K562 (cell line): Measurements from ENCODE around the gene ESR2. TPM values are rescaled to one million over a fixed set of nuclear protein-coding genes. Genes with fewer than 3 reads are reported as not detected.

Experiments
- ATF7 ChIP-seq: fragments of 450-650 bp; IDR thresholded peaks from 2 replicates; pipeline ENCODE4 v1.7.1; 2014; ENCODE audit warnings: mild to moderate bottlenecking, moderate library complexity
- CBX3 ChIP-seq, 2 experiments: IDR thresholded peaks; 1 replicate in 1 of 2; 2 replicates in 1 of 2; pipeline ENCODE4 v1.6.1; 2012; ENCODE audit warnings: inconsistent platforms in 2 of 2, low read length in 2 of 2, borderline replicate concordance in 1 of 2, control low read depth in 1 of 2
- FOXM1 ChIP-seq, 2 experiments: fragments of 450-650 bp in 1 of 2; sonication (generic) in 1 of 2; formaldehyde crosslinking in 1 of 2; IDR thresholded peaks; 2 replicates each; pipeline versions ENCODE4 v1.6.1 to v1.9.0; 2017 to 2022; ENCODE audit warnings: low read depth in 2 of 2, mild to moderate bottlenecking in 2 of 2, missing genetic modification reagents in 1 of 2, moderate library complexity in 1 of 2
- FUS ChIP-seq: fragments of 200-400 bp; formaldehyde crosslinking; optimal IDR thresholded peaks from 2 replicates; pipeline ENCODE3; 2017; ENCODE audit warnings: low read depth, low read length
- HNRNPLL ChIP-seq: fragments of 200-400 bp; formaldehyde crosslinking; IDR thresholded peaks from 2 replicates; pipeline ENCODE4 v1.6.1; 2017; ENCODE audit warnings: low read length, low read depth, mild to moderate bottlenecking; ENCODE audit not compliant: poor library complexity, severe bottlenecking
- MTA2 ChIP-seq: fragments of 450-650 bp; IDR thresholded peaks from 2 replicates; pipeline ENCODE4 v1.6.1; 2016; ENCODE audit warnings: low read depth
- NRF1 ChIP-seq, 2 experiments: fragments of 450-650 bp; IDR thresholded peaks in 1 of 2; conservative IDR thresholded peaks in 1 of 2; 2 replicates each; pipeline ENCODE4 v1.6.1; 2014; ENCODE audit warnings: mild to moderate bottlenecking in 2 of 2
- SMARCB1 ChIP-seq: IDR thresholded peaks from 2 replicates; pipeline ENCODE4 v1.6.1; 2011; ENCODE audit warnings: improper control_type of control experiment, low read depth; ENCODE audit not compliant: insufficient read length
- SRSF9 ChIP-seq: fragments of 200-400 bp; formaldehyde crosslinking; IDR thresholded peaks from 2 replicates; pipeline ENCODE4 v1.6.1; 2017; ENCODE audit warnings: low read depth, low read length, borderline replicate concordance
- ZBTB12 ChIP-seq: fragments of 250-450 bp; sonication (Bioruptor Pico); IDR thresholded peaks from 2 replicates; pipeline ENCODE4 v1.4.0; 2020
- ZNF318 ChIP-seq, 2 experiments: fragments of 450-650 bp; IDR thresholded peaks; 2 replicates each; pipeline ENCODE4 v1.6.1; 2016; ENCODE audit warnings: mild to moderate bottlenecking in 2 of 2, borderline replicate concordance in 1 of 2, low read depth in 1 of 2, moderate library complexity in 1 of 2
- ZSCAN32 ChIP-seq: fragments of 450-650 bp; formaldehyde crosslinking; IDR thresholded peaks from 2 replicates; pipeline ENCODE4 v1.4.0; 2020; ENCODE audit warnings: mild to moderate bottlenecking, moderate library complexity
- polyA plus RNA-seq, 8 experiments: library from polyadenylated mRNA; depleted of rRNA in 4 of 8; stranded (reverse) in 5 of 8; unstranded in 3 of 8; fragments of >200 nt; fragmentation: Nextera tagmentation in 2 of 8; fragmentation: Illumina TruSeq in 1 of 8; extraction: Ambion mirVana in 2 of 8; extraction: Trizol in 1 of 8; gene quantifications; 2 replicates each; pipeline versions ENCODE4 v1.2.1 to v1.2.3, GENCODE V29; 2011 to 2014; ENCODE audit warnings: inconsistent platforms in 1 of 8, missing spikeins in 1 of 8
- total RNA-seq, 7 experiments: library from RNA; depleted of rRNA in 6 of 7; stranded (reverse); fragments of >200 nt in 6 of 7; fragmentation: Illumina TruSeq in 2 of 7; extraction: Trizol in 2 of 7; gene quantifications; 2 replicates each; pipeline versions ENCODE4 v1.2.1 to v1.2.3, GENCODE V29; 2011 to 2021; ENCODE audit warnings: low replicate concordance in 1 of 7
- TF ChIP-seq, protein P1 (sequence below): sonication (generic); formaldehyde crosslinking; IDR thresholded peaks from 2 replicates; pipeline ENCODE4 v1.8.1; 2023; ENCODE audit warnings: mild to moderate bottlenecking, missing genetic modification reagents
- TF ChIP-seq, protein P2 (sequence below): fragments of 450-650 bp; IDR thresholded peaks from 2 replicates; pipeline ENCODE4 v1.6.1; 2018; ENCODE audit warnings: mild to moderate bottlenecking, low read depth; ENCODE audit not compliant: partially characterized antibody

The ESR2 gene
- total and polyA plus RNA-seq, 9 of the 15 experiments (the other 6 are each of a cell fraction or from before 2014, with no cell fraction given) = 0.07 to 3.8 (median 2.0) TPM

- TF ChIP-seq ZNF318 (IDR thresholded peaks at IDR 0.05; ENCODE audit: borderline replicate concordance in 1 of 2, low read depth in 1 of 2) = no peak
- no peak for TF ChIP-seq SRSF9
- peak in 1 of 2 experiments; percentile 88; a peak in 2 of 3 replicates for TF ChIP-seq CBX3 (IDR thresholded peaks at IDR 0.05; ENCODE audit: borderline replicate concordance in 1 of 2, low read length in 2 of 2)
- TF ChIP-seq SMARCB1 = no peak
- no peak for TF ChIP-seq ZSCAN32 (CRISPR knock-in tag)
- no peak for TF ChIP-seq ATF7
- TF ChIP-seq, protein P1, sequence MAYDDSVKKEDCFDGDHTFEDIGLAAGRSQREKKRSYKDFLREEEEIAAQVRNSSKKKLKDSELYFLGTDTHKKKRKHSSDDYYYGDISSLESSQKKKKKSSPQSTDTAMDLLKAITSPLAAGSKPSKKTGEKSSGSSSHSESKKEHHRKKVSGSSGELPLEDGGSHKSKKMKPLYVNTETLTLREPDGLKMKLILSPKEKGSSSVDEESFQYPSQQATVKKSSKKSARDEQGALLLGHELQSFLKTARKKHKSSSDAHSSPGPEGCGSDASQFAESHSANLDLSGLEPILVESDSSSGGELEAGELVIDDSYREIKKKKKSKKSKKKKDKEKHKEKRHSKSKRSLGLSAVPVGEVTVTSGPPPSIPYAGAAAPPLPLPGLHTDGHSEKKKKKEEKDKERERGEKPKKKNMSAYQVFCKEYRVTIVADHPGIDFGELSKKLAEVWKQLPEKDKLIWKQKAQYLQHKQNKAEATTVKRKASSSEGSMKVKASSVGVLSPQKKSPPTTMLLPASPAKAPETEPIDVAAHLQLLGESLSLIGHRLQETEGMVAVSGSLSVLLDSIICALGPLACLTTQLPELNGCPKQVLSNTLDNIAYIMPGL (CRISPR knock-in tag) = no peak
- TF ChIP-seq MTA2 = no peak
- no peak for TF ChIP-seq FOXM1 (IDR thresholded peaks at IDR 0.05; ENCODE audit: low read depth)
- TF ChIP-seq FOXM1 (CRISPR knock-in tag; IDR thresholded peaks at IDR 0.05; ENCODE audit: low read depth) = no peak
- TF ChIP-seq, protein P2, sequence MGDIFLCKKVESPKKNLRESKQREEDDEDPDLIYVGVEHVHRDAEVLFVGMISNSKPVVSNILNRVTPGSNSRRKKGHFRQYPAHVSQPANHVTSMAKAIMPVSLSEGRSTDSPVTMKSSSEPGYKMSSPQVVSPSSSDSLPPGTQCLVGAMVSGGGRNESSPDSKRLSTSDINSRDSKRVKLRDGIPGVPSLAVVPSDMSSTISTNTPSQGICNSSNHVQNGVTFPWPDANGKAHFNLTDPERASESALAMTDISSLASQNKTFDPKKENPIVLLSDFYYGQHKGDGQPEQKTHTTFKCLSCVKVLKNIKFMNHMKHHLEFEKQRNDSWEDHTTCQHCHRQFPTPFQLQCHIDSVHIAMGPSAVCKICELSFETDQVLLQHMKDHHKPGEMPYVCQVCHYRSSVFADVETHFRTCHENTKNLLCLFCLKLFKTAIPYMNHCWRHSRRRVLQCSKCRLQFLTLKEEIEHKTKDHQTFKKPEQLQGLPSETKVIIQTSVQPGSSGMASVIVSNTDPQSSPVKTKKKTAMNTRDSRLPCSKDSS = peak; percentile 87
- no peak for TF ChIP-seq HNRNPLL
- TF ChIP-seq ZBTB12 (CRISPR knock-in tag) = no peak
- TF ChIP-seq FUS = no peak
- TF ChIP-seq NRF1 (conservative IDR thresholded peaks at IDR 0.05 in 1 of 2, IDR thresholded peaks at IDR 0.05 in 1 of 2) = no peak
Observed at GRCh38 chr14:64340560-64341196, 46.5 kb upstream of the ESR2 start (continued).
